Measurements from ENCODE around the gene DSTYK.
"Not testable (repeated sequence)": the region's sequence is repeated elsewhere in the genome, so short reads cannot be mapped to it uniquely, and the experiment has no call there.

DSTYK gene

DNA sequence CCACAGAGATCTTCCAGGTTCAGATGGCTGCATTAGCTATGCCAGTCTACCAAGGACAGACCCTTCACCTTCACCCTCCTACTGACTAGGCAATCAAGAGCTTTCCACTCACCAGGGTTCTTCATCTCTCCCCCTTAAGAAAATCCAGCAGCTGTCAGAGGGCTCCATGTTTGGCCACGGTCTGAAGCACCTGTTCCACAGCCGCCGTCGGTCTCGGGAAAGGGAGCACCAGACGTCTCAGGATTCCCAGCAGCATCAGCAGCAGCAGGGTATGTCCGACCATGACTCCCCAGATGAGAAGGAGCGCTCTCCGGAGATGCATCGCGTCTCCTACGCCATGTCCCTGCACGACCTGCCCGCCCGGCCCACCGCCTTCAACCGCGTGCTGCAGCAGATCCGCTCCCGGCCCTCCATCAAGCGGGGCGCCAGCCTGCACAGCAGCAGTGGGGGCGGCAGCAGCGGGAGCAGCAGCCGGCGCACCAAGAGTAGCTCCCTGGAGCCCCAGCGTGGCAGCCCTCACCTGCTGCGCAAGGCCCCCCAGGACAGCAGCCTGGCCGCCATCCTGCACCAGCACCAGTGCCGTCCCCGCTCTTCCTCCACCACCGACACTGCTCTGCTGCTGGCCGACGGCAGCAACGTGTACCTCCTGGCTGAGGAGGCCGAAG is 30.0 kb upstream of the DSTYK start:
- no peak for DNase-seq

DNA sequence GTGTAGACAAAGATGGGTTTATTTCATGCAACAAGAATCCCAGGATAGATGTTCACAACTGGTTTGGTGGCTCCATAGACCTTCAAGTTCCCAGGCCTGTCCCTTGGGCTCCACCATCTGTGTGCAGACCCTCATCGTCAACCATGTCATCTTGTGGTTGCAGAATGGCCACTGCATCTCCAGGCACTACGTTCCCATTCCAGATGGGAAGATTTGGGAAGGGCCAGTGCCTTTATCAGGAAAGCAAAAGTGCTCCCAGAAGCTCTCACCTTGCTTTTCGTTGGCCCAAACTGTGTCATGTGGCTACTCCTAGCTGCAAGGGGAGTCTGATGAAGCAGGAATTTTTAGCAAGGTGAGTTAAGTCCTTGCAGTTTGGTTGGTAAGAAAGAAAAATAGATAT is 29.1 kb upstream of the DSTYK start:
- no peak for DNase-seq

DNA sequence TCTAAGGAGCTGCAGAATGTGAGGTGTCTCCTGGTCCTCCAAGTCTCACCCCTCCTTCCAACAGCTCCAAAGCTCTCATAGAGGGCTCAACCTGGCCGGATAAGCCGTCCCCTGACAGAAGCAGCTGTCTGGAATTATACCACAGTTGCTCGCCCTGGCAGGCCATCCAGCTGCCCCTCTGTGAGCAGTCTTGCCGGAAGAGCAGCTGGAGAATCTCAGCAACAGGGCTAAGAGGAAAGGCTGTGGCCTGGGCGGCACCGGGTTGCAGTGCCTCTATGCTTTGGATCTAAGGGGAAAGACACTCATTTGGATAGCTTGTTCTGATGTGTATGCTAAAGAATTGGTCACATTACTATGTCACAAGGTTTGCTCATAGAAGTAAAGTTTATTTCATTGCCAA is 28.6 kb upstream of the DSTYK start:
- DNase-seq, result no peak

GRCh38 chr1:205239078-205239477 is 27.6 kb upstream of the DSTYK start:
- no peak for DNase-seq

DNA sequence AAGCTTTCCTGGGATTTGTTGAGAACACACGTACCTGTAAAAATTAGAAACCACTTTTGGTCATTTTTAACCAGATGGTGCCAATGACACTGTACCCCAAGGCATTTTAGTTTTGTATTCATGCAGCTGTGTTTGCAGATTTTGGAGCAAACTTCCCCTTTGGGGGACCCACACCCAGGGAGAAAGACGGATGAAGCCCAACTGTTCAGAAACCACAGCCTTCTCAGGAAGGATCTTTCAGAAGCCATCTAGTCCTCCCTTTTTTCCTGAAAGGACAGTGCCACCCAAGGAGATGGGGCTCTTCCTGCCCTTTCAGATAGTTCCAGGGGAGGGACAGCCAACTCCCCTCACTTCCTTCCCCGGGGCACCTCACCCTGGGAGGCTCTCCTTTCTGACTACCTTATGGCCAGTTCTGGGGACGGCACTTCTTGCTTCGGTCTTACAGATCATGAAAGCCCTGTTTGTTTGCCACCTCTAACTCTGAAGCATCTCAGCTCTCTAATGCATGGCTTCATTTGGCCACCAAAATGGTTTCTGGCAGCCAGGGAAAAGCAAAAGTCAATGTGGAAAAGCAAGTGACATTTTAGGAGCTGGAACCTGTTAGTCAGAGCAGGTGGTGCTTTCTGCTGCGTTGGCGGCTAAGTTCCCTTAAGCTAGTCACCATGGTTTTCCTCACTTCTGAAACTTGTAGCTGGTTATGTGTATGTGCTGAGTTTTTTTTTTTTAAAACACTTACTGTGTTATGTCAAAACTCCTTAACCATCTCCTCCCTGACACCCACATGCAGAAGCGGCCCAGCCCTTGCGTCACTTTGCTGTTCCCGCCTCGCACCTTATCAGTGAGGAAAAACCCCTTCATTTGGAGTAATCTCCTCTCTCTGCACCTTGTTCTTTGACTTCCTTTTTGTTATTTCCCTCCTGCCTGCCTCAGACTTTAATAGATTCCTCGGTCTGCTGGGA is 26.3 kb upstream of the DSTYK start:
- DNase-seq, result no peak

DNA sequence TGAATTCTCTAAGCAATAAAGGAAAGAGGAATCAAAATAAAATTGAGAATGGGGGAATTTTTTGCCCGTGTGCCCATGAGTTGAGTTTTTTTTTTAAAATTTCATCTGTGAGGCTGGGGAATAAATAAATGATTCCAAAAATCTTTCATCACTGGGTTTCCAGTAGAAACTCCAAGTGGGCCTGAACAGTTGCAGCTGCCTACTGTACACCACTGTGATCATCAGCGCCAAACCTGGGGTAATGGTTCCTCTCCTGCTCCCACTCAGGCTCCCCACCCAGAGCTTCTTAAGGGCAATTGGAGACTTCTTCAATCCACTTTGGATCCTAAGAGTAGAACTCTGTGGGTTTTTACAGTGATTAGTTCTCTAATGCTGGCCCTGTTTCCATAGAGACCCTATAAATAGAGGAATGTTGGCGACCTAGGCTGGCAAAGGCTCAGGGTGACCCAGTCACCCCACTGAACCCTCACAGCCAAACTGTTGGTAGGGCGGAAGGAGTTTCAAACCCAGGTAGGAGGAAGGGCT is 25.5 kb upstream of the DSTYK start:
- no peak for DNase-seq

DNA sequence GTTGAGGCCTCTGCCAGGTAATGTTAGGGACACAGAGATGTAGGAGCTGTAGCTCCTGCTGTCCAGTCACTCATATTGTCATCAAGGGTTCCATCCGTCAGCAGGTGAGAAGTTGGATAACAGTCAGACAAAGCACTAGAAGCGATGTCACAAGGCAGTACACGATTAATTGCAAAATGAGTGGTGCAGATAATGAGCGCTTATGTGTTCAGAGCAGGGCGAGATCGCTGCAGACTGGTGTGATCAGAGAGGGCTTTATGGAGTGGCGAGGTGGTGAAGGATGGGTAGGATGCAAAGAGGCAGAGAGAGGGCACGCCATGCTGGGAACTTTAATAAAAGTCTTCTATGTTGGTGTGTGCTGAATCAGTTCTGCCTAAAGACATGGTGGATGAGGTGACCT is 25.0 kb upstream of the DSTYK start:
- DNase-seq, result no peak

- DNase-seq, result no peak
Observed at GRCh38 chr1:205235951-205236350, 24.4 kb upstream of the DSTYK start.

GRCh38 chr1:205233986-205234385 is 22.5 kb upstream of the DSTYK start:
- not testable (repeated sequence) for DNase-seq

DNA sequence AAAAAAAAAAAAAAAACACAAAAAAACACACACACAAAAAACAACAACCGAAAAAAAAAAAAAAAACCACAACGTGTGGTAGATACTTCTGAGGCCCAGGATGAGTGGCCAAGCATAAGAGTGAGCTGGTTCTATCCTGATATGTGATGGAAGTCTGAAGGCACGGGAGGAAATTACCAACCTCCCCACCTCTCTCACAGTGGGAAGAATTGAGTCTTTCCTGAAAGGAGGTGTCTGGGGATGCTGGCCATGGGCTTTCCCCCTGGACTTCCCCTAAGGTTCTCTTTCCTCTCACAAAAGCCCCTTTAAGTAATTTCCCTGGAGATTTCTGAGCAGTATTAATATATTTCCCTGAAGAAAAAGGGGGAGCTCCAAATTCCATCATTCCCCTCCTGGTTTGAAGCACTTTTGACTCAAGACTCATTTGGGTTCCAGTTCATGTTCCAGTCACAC is 21.5 kb upstream of the DSTYK start:
- no peak for DNase-seq

DNA sequence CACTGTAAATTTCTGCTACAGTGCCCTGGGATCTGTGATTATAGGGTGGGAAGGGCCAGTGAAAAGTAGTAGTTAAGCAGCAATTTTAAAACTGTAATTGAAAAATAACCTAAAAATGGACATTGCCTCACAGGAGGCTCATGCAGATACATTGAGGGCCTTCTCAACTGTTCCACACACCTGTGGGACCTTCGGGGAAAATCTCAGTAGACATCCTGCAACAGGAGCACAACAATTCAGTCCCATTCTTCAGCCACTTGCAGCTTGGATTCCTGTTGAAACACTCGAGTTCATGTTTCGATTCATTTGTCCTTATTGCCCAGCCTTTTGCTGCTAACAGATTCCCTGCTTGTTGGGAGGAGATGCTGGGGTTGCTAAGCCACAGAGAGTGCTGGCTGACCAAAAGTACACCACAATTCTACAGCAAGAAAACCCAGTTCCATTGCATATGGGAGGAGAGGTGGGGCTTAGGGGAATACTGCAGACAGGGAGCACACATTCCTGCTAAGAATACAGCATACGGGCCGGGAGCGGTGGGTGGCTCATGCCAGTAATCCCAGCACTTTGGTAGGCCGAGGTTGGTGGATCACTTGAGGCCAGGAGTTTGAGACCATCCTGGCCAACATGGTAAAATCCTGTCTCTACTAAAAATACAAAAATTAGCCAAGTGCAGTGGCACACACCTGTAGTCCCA is 20.8 kb upstream of the DSTYK start:
- DNase-seq, result no peak

DNA sequence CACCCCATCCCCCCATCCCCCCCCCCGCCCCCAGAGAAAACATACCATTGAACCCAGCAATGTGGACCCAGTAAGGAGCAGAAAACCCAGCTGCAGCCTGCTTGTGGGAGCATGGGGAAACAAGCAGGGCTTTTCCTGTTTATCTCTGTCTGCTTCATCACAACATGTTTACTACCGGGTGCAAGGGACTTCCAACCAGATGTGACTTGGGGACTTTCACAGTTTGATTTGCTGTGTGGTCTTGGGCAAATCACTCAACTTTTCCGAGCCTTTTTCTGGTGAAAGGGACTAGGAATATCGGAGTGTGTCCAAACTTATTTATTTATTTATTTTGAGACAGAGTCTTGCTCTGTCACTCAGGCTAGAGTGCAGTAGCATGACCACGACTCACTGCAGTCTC is 19.5 kb upstream of the DSTYK start:
- no peak for DNase-seq

DNA sequence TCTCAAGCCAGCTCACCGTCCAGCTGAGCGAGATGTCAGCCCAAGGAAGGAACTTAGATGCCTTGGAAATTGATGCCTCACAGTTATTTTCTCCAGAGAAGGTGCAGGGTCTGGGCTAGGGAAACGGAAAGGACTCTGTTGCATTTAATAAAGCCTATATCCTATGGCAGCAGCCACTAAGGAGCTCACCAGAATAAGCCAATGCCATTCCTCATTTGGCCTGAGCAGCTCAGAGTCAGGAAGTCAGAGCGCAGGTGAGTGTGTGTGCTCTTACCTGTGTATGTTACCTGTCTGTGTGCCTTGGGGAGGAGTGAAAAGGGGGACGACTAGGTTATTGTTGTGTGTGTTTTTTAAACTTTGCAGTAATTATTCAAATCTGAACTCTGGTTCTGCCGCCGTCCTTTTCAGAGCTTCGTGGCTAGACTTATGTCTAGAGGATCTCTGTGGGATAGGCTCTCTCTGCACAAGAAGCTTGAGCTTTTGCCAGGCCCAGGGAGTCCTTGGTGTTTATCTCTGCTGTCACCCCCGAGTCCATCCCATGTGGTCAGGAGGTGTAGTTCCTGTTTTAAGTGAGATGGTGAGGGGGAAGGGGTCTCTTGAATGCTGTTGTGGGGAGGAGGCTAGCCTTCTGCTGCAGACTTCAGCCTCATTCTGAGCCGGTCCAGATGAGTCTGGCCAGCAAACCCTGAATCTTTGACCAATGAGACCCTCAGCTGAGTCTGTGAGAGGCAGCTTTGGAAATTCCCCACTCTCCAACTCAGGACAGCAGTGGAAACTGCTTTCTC is 18.6 kb upstream of the DSTYK start:
- DNase-seq, result no peak

DNA sequence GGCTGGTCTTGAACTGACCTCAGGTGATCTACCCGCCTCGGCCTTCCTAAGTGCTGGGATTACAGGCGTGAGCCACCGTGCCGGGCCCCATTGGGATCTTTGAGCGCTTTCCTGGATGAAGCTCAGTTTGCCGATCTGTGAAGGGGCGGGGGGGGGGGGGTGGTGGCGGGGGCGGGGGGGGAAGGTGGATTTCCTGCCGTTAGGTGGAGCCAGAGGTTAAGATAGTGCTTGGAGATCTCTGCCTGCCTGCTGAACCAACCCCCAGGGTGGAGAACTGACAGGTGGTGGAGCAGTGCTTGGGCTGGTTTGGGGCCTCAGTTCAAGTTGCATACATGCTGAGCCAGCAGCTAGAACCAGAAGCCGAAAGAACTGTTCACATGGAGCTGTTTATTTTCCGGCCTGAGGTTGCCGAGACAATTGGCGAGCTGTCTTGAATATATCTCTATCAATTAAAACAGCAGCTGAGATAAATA is 17.9 kb upstream of the DSTYK start:
- peak; percentile 50 for DNase-seq

DNA sequence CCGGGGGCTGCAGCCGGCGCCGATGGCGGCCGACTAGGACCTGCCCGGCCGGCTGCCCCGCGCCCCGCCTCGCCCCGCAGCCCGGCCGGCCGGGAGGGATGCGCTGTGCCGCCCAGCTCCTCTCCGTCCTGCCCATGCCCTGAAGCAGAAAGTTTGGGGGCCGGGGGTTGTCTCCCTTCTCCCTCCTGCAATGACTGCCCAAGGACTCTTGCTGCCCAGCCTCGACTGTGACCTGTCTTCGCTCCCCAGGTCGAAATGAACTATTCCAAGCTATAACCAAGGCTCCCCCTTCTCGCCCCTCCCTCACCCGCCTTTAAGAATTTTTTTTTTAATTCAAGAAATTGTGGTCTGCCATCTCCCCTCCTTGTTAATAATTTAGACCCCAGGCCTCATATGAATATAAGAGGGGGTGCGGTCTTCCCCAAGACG is 16.6 kb upstream of the DSTYK start:
- no peak for DNase-seq

- DNase-seq, result peak; percentile 93
Observed at GRCh38 chr1:205227584-205228013, 16.1 kb upstream of the DSTYK start, which contains the start of gene TMCC2. TSS of gene TMCC2 (plus strand) at chr1:205227946. CDS start at chr1:205228565, 619 bp downstream.

GRCh38 chr1:205226868-205227583 is 15.5 kb upstream of the DSTYK start:
- peak; percentile 74 for DNase-seq

DNA sequence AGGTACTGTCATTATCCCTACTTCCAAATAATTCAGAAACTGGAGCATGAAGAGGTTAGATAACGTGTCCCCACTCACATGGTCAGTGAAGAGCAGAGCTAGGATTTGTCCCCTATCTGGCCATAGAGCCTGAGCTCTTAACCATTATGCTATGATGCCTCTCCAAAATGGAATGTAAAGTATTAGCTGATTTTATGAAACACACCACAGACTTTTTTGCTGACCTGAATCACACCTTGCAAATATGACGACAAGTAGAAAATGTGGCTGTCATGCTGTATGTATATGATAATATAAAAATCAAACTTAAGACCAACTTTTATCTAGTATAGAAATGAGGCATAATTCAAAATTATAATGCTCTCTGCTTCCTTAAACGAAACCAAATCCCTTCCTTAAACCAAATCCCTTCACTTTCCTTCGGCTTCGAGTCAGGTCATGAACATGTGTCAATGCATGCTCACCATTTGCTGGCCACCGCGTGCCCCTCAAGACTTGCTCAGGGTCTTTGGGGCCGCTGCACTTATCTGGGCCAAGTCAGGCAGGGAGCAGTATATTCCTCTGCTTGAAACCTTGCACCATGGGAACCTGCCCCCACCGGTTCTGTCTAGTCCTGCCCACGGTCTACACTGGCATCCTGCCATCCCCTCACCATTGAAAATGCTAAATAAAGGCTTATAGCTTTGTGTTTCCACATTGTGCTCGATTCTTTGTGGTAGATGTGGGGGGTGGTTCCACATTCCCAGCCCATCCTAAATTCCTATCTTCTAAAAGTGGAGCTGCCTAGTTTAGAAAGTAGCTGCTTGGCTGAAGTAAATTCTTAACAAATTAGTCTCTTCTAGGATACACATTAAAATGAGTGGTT is 14.6 kb upstream of the DSTYK start:
- peak; percentile 86 for DNase-seq

DNA sequence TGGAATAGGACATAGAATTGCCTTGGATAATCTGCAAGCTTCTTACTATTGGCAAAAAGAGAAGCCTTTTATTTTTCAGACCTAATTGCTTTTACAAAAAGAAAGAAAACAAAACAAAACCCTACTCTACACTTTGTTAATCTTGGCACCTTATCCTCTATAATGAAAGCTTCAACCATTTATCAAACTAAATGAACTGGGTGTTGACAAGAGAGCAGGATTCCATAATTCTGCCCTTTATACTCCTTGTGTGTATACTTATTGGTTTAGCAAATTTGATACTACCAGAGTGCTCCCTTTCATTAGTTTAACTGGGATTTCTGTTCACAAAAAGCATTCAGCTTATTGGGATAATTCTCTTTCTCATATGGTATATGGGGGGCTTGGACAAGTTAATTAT is 13.2 kb upstream of the DSTYK start:
- no peak for DNase-seq

GRCh38 chr1:205220421-205220820 is 8.9 kb upstream of the DSTYK start:
- DNase-seq, result no peak

Measured in fibroblast of skin of right biceps (primary cell).